ENCODE results near the gene SORCS3.

DNA sequence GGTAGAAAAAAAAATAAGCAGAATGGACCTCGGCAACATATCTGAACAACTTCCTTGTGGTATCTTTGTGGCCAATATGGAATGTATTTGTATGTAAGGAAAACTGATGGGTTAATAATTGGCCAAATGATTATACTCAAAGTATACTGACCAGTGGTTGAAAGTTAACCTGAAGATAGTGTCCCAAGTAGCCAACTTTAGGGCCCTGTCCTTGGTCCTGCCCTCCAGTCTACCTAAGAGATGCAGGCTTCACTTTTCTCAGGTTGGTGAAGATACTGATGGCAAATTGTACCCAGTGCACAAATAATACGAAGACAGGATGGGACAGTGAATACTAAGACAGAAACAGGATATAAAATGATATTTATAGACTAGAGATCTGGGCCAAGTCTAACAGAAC lies 109.2 kb downstream of the SORCS3 start:
- TF ChIP-seq POLR2AphosphoS5 (IDR thresholded peaks at IDR 0.05; ENCODE audit: low read depth, low read length) (no peak), POLR2A (IDR thresholded peaks at IDR 0.05; ENCODE audit: low read depth, low read length) (no peak)
